Urothelium cell line (cell line): Measurements from ENCODE around the gene CCL22.
"Not testable (repeated sequence)": the region's sequence is repeated elsewhere in the genome, so short reads cannot be mapped to it uniquely, and the experiment has no call there.

Experiments
- DNase-seq: peaks from one replicate; pipeline ENCODE4 v3.0.0; 2011; ENCODE audit warnings: low spot score, mixed read lengths
- FAIRE-seq: peaks from 2 replicates; lab custom pipeline; 2011; peaks lifted over from hg19 to GRCh38; lab: Jason Lieb, UNC

CCL22 gene

GRCh38 chr16:57391300-57391699 is 32.7 kb downstream of the CCL22 start:
- DNase-seq (no peak), FAIRE-seq (no peak)

- DNase-seq (no peak), FAIRE-seq (no peak)
These were observed 33.1 kb downstream of the CCL22 start for GRCh38 chr16:57391708-57392107.

- FAIRE-seq: no peak
- DNase-seq: no peak
These were observed 34.1 kb downstream of the CCL22 start for GRCh38 chr16:57392694-57393093.

- no peak for DNase-seq
- FAIRE-seq: peak; percentile 27
These were observed 35.9 kb downstream of the CCL22 start for GRCh38 chr16:57394444-57394843.

- FAIRE-seq (no peak), DNase-seq (no peak)
These were observed 36.4 kb downstream of the CCL22 start for GRCh38 chr16:57395026-57395425.

GRCh38 chr16:57396786-57397185 is 38.2 kb downstream of the CCL22 start:
- no peak for DNase-seq
- no peak for FAIRE-seq

- DNase-seq, FAIRE-seq: not testable (repeated sequence)
These were observed 38.9 kb downstream of the CCL22 start for GRCh38 chr16:57397493-57397892.

GRCh38 chr16:57401943-57402640 is 43.5 kb downstream of the CCL22 start:
- no peak for DNase-seq
- no peak for FAIRE-seq

- FAIRE-seq: no peak
- no peak for DNase-seq
These were observed 45.6 kb downstream of the CCL22 start, which contains the start of gene CCL17 for GRCh38 chr16:57403965-57404817. CCL17 (plus strand) TSS chr16:57404767; CDS start chr16:57413933, 9,166 bp downstream.

- FAIRE-seq (no peak), DNase-seq (no peak)
These were observed 46.5 kb downstream of the CCL22 start for GRCh38 chr16:57405097-57405496.

GRCh38 chr16:57406881-57407280 is 48.3 kb downstream of the CCL22 start:
- FAIRE-seq: no peak
- DNase-seq: no peak

GRCh38 chr16:57407521-57408353 is 49.2 kb downstream of the CCL22 start:
- FAIRE-seq (peak; percentile 79), DNase-seq (no peak)

GRCh38 chr16:57409065-57409464 is 50.5 kb downstream of the CCL22 start:
- DNase-seq (no peak), FAIRE-seq (no peak)

GRCh38 chr16:57409870-57410587 is 51.4 kb downstream of the CCL22 start:
- no peak for DNase-seq
- peak; percentile 13 for FAIRE-seq

GRCh38 chr16:57411362-57411976 is 52.9 kb downstream of the CCL22 start:
- DNase-seq (no peak), FAIRE-seq (no peak)

- no peak for DNase-seq
- no peak for FAIRE-seq
These were observed 54.0 kb downstream of the CCL22 start for GRCh38 chr16:57412584-57412983.

GRCh38 chr16:57413301-57413730 is 54.7 kb downstream of the CCL22 start:
- no peak for FAIRE-seq
- DNase-seq: no peak

GRCh38 chr16:57413733-57414132 is 55.1 kb downstream of the CCL22 start:
- DNase-seq (no peak), FAIRE-seq (no peak)
